ENCODE data around the gene KLHL35.

DNA sequence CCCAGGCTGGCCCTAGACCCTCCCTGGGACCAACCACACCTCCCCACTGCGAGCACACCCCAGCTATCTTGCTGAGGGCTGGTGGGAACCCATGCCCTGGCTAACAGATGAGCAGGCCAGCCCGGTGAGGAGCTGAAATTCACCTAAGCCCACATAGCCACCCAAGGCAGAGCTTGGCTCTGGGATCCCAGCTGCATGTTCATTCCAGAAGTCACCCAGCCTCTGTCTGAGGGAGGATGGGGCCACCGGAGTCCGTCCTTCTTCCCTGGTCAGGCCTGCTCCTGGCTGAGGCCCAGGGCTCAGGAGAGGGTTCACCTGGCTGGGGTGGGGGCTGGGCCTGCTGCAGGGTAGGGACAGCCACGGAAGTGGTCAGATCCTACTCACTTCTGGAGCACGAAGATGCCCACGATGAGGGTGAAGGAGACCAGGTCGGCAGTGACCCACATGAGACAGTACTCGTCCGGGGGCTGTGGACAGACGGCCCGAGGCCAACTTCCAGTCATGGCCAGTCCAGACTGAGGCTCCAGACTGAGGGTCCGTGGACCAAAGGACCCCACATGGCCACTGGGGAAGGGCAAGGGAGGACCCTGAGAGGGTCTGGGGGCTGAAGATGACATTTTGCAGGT, 6.6 kb upstream of the KLHL35 start:
- no peak for TF ChIP-seq POLR2A (IDR thresholded peaks at IDR 0.05; ENCODE audit: low read depth)
- TF ChIP-seq, protein P1, sequence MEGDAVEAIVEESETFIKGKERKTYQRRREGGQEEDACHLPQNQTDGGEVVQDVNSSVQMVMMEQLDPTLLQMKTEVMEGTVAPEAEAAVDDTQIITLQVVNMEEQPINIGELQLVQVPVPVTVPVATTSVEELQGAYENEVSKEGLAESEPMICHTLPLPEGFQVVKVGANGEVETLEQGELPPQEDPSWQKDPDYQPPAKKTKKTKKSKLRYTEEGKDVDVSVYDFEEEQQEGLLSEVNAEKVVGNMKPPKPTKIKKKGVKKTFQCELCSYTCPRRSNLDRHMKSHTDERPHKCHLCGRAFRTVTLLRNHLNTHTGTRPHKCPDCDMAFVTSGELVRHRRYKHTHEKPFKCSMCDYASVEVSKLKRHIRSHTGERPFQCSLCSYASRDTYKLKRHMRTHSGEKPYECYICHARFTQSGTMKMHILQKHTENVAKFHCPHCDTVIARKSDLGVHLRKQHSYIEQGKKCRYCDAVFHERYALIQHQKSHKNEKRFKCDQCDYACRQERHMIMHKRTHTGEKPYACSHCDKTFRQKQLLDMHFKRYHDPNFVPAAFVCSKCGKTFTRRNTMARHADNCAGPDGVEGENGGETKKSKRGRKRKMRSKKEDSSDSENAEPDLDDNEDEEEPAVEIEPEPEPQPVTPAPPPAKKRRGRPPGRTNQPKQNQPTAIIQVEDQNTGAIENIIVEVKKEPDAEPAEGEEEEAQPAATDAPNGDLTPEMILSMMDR (IDR thresholded peaks at IDR 0.05) = no peak
- no peak for TF ChIP-seq EP300 (IDR thresholded peaks at IDR 0.05)
- TF ChIP-seq POLR2AphosphoS5 (IDR thresholded peaks at IDR 0.05) = no peak
